ENCODE data around the gene PPIF.

PPIF gene

GRCh38 chr10:79349072-79349491, 1.8 kb downstream of the PPIF start:
- DNase-seq (ENCODE audit: low read depth): no peak

- no peak for DNase-seq (ENCODE audit: low read depth)
Observed at GRCh38 chr10:79349766-79350406, 2.6 kb downstream of the PPIF start.

GRCh38 chr10:79350407-79351154, 3.3 kb downstream of the PPIF start:
- no peak for DNase-seq (ENCODE audit: low read depth)

GRCh38 chr10:79351332-79351731, 4.1 kb downstream of the PPIF start:
- no peak for DNase-seq (ENCODE audit: low read depth)

- DNase-seq (ENCODE audit: low read depth): no peak
Observed at GRCh38 chr10:79352035-79352877, 5.0 kb downstream of the PPIF start.

GRCh38 chr10:79353000-79353406, 5.7 kb downstream of the PPIF start:
- DNase-seq (ENCODE audit: low read depth): no peak

GRCh38 chr10:79353726-79354125, 6.5 kb downstream of the PPIF start:
- DNase-seq (ENCODE audit: low read depth): no peak

GRCh38 chr10:79354141-79354540, 6.9 kb downstream of the PPIF start:
- DNase-seq (ENCODE audit: low read depth): no peak

- no peak for DNase-seq (ENCODE audit: low read depth)
Observed at GRCh38 chr10:79354615-79355014, 7.3 kb downstream of the PPIF start.

GRCh38 chr10:79355420-79356017, 8.2 kb downstream of the PPIF start:
- no peak for DNase-seq (ENCODE audit: low read depth)

GRCh38 chr10:79356104-79356503, 8.8 kb downstream of the PPIF start:
- DNase-seq (ENCODE audit: low read depth): no peak

GRCh38 chr10:79357180-79357579, 9.9 kb downstream of the PPIF start:
- no peak for DNase-seq (ENCODE audit: low read depth)

- no peak for DNase-seq (ENCODE audit: low read depth)
Observed at GRCh38 chr10:79358811-79359210, 11.5 kb downstream of the PPIF start.

GRCh38 chr10:79359816-79360498, 12.7 kb downstream of the PPIF start:
- no peak for DNase-seq (ENCODE audit: low read depth)

GRCh38 chr10:79360499-79361342, 13.5 kb downstream of the PPIF start:
- no peak for DNase-seq (ENCODE audit: low read depth)

- DNase-seq (ENCODE audit: low read depth): no peak
Observed at GRCh38 chr10:79361726-79362397, 14.6 kb downstream of the PPIF start.

- no peak for DNase-seq (ENCODE audit: low read depth)
Observed at GRCh38 chr10:79367426-79368189, 20.3 kb downstream of the PPIF start.

GRCh38 chr10:79372871-79373270, 25.6 kb downstream of the PPIF start:
- no peak for DNase-seq (ENCODE audit: low read depth)

Data from fibroblast of the conjunctiva (primary cell).